ENCODE data around the gene ZNF425.
"Not testable (repeated sequence)": the region's sequence is repeated elsewhere in the genome, so short reads cannot be mapped to it uniquely, and the experiment has no call there.

ZNF425 gene

DNA sequence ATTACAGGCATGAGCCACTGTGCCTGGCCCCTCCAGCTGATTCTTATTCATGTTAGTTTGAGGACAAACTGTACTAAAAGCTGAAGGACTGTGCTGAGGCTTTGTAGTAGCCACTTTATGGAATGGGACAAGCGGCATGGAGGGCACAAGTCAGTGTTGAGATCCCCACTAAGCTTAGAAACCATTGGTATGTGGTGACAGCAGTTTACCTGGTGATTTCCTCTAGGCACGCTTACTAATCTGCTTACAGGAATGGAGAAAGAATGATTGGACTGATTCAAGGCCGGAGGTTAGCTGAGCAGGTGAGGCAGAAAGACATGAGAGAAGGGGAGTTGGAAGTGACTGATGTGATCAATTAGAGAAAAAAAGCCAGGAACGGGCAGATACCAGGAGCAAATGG, 24.9 kb upstream of the ZNF425 start:
- Histone ChIP-seq H3K27ac (ENCODE audit: insufficient read depth, low read depth, low read length, poor library complexity, severe bottlenecking) (no peak overlapping the region), H3K4me3 (ENCODE audit: insufficient read depth, low read depth, low read length) (no peak overlapping the region), H3K4me1 (ENCODE audit: control insufficient read depth, insufficient read depth, low read length) (no peaks in the 10 kb centered on the region), H3K36me3 (ENCODE audit: control insufficient read depth, insufficient read depth, low read length) (peaks cover 6% of the 10 kb centered on the region), H3K9me3 (ENCODE audit: control insufficient read depth, low read length) (no peaks in the 10 kb centered on the region), H3K27me3 (ENCODE audit: control insufficient read depth, insufficient read depth, low read length, poor library complexity, severe bottlenecking) (no peaks in the 10 kb centered on the region)
- 77 to 81% methylated on average over 4 of the region's 4 CpGs for WGBS, 2 experiments

DNA sequence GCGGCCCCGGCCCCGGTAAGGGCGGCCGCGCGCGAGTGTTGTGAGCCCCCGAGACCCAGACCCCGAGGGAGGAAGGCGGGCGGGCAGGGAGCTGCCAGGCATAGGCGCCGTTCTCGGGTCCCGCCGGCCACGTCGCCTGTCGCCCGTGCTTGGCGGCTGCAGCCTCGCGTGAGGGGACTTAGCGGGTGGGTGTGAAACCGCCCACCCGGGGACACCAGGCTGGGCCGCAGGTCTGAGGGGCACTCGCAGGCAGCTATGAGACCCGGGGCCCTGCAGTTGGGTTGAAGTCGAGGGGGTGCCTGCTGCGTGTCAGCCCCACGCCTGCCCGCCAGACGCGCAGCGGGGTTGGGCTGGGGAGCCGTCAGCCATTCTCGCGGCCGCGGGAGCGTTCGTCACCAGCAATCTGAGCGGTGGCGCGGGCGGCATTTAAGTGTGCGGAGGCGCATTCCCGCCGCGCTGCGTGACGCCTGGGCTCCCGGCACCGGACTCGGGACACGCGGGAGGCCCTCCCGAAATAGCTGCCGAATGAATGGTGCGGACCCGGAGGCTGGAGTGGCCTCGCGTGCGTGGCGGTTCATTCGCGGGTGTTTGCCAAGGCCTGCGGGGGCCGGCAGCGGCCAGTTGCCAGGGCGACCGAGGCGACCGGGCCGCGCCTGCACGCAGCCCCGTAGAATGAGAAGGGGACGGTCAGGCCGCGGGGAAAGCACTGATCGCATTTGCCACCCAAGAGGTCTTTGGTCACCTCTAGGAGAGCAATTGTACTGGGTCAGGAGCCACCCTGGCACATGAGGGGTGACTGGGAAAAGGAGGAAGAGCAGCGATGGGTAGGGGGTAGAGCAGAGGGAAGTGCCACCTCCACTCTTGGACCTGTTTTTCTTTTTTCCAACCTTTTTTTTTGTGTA, 21.9 kb upstream of the ZNF425 start:
- Histone ChIP-seq H3K4me1 (ENCODE audit: control insufficient read depth, insufficient read depth, low read length) (no peaks in the 10 kb centered on the region), H3K36me3 (ENCODE audit: control insufficient read depth, insufficient read depth, low read length) (no peaks in the 10 kb centered on the region), H3K27ac (ENCODE audit: insufficient read depth, low read depth, low read length, poor library complexity, severe bottlenecking) (peak overlapping the region; percentile 26), H3K4me3 (ENCODE audit: insufficient read depth, low read depth, low read length) (peak overlapping the region; percentile 88), H3K27me3 (ENCODE audit: control insufficient read depth, insufficient read depth, low read length, poor library complexity, severe bottlenecking) (no peaks in the 10 kb centered on the region), H3K9me3 (ENCODE audit: control insufficient read depth, low read length) (no peaks in the 10 kb centered on the region)
- WGBS, 2 experiments: 0% methylated on average over 86 of the region's 86 CpGs

DNA sequence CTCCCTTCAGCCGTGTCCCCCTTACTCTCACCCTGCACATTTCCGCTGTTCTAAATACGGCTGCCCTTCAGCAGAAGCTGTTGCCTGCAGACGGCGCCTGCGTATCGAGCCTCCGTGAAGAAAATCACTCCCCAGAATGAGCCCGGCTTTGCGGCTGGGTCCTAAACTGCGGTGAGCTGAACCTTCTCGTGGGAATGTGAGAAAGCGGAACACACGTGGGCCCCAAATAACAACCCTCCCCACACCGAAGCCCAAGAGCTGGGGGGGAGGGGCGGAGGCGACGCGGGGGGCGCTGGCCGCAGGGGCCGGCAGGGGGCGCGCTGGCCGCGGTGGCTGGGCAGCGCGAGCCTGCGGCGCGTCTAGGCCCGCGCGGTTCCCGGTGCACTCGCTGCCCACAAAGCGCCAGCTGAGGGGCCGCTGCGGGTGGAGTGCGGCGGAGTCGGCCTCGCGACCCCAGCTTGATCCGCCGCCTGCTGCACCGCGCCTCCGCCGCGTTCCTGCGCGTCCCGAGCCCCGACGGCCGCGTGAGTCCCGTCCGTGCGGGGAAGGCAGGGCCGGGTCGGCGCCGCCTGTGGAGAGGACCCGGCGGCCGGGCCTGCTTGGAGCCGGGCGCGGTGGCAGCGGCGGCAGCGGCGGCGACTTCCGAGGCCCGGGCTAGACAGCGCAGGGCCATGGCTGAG, 21.1 kb upstream of the ZNF425 start, which contains the start of gene ZNF398:
Gene ZNF398 (plus strand): TSS at position 382 of the 680 bp plus-strand sequence. CDS start 290 bp downstream, at position 672.
- Histone ChIP-seq H3K9me3 (ENCODE audit: control insufficient read depth, low read length) (no peaks in the 10 kb centered on the region), H3K4me1 (ENCODE audit: control insufficient read depth, insufficient read depth, low read length) (no peaks in the 10 kb centered on the region), H3K36me3 (ENCODE audit: control insufficient read depth, insufficient read depth, low read length) (no peaks in the 10 kb centered on the region), H3K27me3 (ENCODE audit: control insufficient read depth, insufficient read depth, low read length, poor library complexity, severe bottlenecking) (no peaks in the 10 kb centered on the region), H3K4me3 (ENCODE audit: insufficient read depth, low read depth, low read length) (peak within 1 kb of the TSS; percentile 88), H3K27ac (ENCODE audit: insufficient read depth, low read depth, low read length, poor library complexity, severe bottlenecking) (no peak within 1 kb of the TSS)
- 3 to 5% methylated on average over 79 of the region's 79 CpGs for WGBS, 2 experiments

DNA sequence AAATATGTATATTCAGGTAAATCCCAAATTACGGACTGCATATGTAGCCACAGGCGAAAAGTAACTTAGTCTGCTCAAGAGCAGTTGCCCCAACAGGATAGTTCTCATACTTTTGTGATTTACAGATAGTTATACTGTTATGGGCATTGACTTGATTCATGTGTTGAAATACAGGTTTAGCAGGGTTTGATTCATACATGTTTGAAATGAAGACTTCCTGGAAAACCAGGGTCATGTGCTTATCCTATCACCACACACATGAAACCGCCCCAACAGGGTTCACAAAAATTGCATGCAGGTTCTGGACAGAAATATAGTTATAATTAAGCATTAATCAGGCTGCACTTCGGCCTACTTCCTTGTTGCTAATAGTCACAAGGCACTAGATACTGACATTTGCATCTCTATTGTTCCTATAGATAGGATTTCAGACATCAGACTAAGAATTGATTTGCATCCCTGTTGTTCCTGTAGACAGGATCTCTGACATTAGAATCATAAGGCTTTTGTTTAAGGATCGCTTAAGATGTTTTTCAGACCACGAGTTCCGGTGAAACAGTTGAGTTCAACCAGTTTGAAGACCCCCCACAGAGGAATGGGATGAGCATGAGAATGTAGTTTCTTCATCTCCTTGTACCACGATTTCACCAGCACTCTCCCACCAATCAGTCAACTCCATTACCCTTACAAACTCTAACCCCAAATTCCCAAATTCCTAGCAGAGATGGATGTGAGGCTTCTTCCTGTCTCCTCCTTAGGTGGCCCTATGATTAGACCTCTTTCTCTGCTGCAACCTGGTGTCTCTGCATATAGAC, 19.1 kb upstream of the ZNF425 start:
- 43 to 54% methylated on average over 7 to 8 of the region's 8 CpGs for WGBS, 2 experiments
- no peak overlapping the region for H3K27ac ChIP-seq (ENCODE audit: insufficient read depth, low read depth, low read length, poor library complexity, severe bottlenecking)
- no peaks in the 10 kb centered on the region for H3K36me3 ChIP-seq (ENCODE audit: control insufficient read depth, insufficient read depth, low read length)
- H3K4me1 ChIP-seq (ENCODE audit: control insufficient read depth, insufficient read depth, low read length): no peaks in the 10 kb centered on the region
- H3K4me3 ChIP-seq (ENCODE audit: insufficient read depth, low read depth, low read length): no peak overlapping the region
- no peaks in the 10 kb centered on the region for H3K9me3 ChIP-seq (ENCODE audit: control insufficient read depth, low read length)
- H3K27me3 ChIP-seq (ENCODE audit: control insufficient read depth, insufficient read depth, low read length, poor library complexity, severe bottlenecking): no peaks in the 10 kb centered on the region

DNA sequence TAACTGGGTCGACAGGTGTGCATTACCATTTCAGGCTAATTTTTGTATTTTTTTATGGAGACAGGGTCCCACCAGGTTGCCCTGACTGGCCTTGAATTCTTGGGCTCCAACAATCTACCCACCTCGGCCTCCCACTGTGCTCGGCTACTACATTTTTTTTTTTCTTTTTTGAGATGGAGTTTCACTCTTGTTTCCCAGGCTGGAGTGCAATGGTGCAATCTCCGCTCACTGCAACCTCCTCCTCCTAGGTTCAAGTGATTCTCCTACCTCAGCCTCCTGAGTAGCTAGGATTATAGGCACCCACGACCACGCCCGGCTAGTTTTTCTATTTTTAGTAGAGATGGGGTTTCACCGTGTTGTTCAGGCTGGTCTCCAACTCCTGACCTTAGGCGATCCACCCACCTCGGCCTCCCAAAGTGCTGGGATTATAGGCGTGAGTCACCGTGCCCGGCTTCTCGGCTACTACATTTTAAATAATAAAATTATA, 18.4 kb upstream of the ZNF425 start:
- H3K27ac ChIP-seq (ENCODE audit: insufficient read depth, low read depth, low read length, poor library complexity, severe bottlenecking); H3K4me1 ChIP-seq (ENCODE audit: control insufficient read depth, insufficient read depth, low read length): not testable (repeated sequence)
- WGBS, 2 experiments: 42 to 43% methylated on average over 12 of the region's 14 CpGs

DNA sequence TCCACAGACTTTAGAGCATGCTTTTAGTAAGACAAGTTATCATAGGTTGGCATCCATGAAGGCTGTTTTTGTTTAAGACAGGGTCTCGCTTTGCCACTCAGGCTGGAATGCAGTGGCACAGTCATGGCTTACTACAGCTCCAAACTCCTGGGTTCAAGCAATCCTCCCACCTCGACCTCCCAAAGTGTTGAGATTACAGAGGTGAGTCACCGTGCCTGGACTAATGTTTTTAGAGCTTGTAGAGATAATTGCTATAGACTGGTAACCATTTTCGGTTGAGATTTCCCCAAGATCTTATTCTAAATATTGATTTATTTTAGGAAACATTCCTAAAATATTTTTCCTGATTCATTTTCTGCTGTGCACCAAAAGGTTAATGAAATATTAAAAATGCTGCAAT, 15.8 kb upstream of the ZNF425 start:
- Histone ChIP-seq H3K36me3 (ENCODE audit: control insufficient read depth, insufficient read depth, low read length) (no peaks in the 10 kb centered on the region), H3K4me3 (ENCODE audit: insufficient read depth, low read depth, low read length) (no peak overlapping the region), H3K27ac (ENCODE audit: insufficient read depth, low read depth, low read length, poor library complexity, severe bottlenecking) (no peak overlapping the region), H3K4me1 (ENCODE audit: control insufficient read depth, insufficient read depth, low read length) (no peaks in the 10 kb centered on the region), H3K27me3 (ENCODE audit: control insufficient read depth, insufficient read depth, low read length, poor library complexity, severe bottlenecking) (no peaks in the 10 kb centered on the region), H3K9me3 (ENCODE audit: control insufficient read depth, low read length) (no peaks in the 10 kb centered on the region)
- 89 to 90% methylated on average over 3 of the region's 4 CpGs for WGBS, 2 experiments

More for the DNA sequence above, 18.4 kb upstream of the ZNF425 start:
- H3K27me3 ChIP-seq (ENCODE audit: control insufficient read depth, insufficient read depth, low read length, poor library complexity, severe bottlenecking); H3K9me3 ChIP-seq (ENCODE audit: control insufficient read depth, low read length); H3K36me3 ChIP-seq (ENCODE audit: control insufficient read depth, insufficient read depth, low read length); H3K4me3 ChIP-seq (ENCODE audit: insufficient read depth, low read depth, low read length): not testable (repeated sequence)

DNA sequence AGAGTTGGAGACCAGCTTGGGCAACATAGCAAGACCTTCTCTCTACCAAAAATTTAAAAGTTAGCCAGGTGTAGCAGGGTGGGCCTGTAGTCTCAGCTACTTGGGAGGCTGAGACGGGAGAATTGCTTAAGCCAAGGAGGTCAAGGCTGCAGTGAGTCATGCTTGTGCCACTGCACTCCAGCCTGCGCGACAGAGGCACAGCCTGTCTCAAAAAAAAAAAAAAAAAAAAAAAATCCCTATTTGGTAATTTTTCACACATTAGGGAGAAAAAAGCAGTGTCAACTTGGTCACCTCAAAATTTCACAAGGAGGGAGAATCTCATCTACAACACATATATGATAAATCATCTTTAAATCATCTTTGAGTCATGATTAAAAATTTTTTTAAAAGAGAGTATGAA, 14.7 kb upstream of the ZNF425 start:
- Histone ChIP-seq H3K27me3 (ENCODE audit: control insufficient read depth, insufficient read depth, low read length, poor library complexity, severe bottlenecking) (no peaks in the 10 kb centered on the region), H3K4me1 (ENCODE audit: control insufficient read depth, insufficient read depth, low read length) (no peaks in the 10 kb centered on the region), H3K4me3 (ENCODE audit: insufficient read depth, low read depth, low read length) (no peak overlapping the region), H3K27ac (ENCODE audit: insufficient read depth, low read depth, low read length, poor library complexity, severe bottlenecking) (no peak overlapping the region), H3K9me3 (ENCODE audit: control insufficient read depth, low read length) (no peaks in the 10 kb centered on the region), H3K36me3 (ENCODE audit: control insufficient read depth, insufficient read depth, low read length) (no peaks in the 10 kb centered on the region)
- 82 to 98% methylated on average over 3 of the region's 3 CpGs for WGBS, 2 experiments

DNA sequence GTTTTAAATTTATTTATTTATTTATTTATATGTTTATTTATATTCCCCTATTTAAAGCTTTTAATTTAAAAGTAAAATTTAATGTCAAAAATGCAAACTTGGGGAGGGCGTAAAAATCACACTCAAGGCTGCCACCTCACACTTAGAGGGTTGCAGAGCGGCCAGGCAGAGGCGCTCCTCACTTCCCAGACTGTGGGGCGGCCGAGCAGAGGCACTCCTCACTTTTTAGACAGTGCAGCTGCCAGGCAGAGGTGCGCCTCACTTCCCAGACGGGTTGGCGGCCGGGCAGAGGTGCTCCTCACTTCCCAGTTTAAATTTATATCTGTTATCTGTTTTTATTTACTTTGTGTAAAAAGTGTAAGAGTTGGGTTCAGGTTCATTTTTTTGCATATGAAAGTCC, 10.0 kb upstream of the ZNF425 start:
- H3K36me3 ChIP-seq (ENCODE audit: control insufficient read depth, insufficient read depth, low read length): peaks cover 6% of the 10 kb centered on the region
- WGBS, 2 experiments: 92 to 97% methylated on average over 6 to 9 of the region's 9 CpGs
- H3K27ac ChIP-seq (ENCODE audit: insufficient read depth, low read depth, low read length, poor library complexity, severe bottlenecking): no peak overlapping the region
- H3K9me3 ChIP-seq (ENCODE audit: control insufficient read depth, low read length): no peaks in the 10 kb centered on the region
- no peaks in the 10 kb centered on the region for H3K27me3 ChIP-seq (ENCODE audit: control insufficient read depth, insufficient read depth, low read length, poor library complexity, severe bottlenecking)
- H3K4me1 ChIP-seq (ENCODE audit: control insufficient read depth, insufficient read depth, low read length): no peaks in the 10 kb centered on the region
- no peak overlapping the region for H3K4me3 ChIP-seq (ENCODE audit: insufficient read depth, low read depth, low read length)

DNA sequence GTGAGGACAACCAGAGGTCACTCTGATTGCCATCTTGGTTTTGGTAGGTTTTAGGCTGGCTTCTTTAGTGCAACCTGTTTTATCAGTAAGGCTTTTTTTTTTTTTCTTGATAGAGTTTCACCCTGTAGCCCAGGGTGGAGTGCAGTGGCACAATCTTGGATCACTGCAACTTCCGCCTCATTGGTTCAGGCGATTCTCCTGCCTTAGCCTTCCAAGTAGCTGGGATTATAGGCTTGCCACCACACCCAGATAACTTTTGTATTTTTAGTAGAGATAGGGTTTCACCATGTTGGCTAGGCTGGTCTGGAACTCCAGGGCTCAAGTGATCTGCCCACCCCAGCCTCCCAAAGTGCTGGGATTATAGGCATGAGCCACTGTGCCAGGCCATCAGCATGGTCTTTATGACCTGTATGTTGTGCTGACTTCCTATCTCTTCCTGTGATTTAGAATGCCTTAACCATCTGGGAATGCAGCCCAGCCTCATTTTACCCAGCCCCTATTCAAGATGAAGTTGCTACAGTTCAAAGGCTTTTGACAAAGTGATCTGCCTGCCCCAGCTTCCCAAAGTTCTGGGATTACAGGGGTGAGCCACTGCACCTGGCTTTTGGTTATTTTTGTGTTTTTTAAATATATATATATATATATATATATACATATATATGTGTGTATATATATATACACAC, 7.0 kb upstream of the ZNF425 start:
- H3K4me1 ChIP-seq (ENCODE audit: control insufficient read depth, insufficient read depth, low read length): no peaks in the 10 kb centered on the region
- 93 to 98% methylated on average over 2 of the region's 2 CpGs for WGBS, 2 experiments
- peaks cover 6% of the 10 kb centered on the region for H3K36me3 ChIP-seq (ENCODE audit: control insufficient read depth, insufficient read depth, low read length)
- H3K27ac ChIP-seq (ENCODE audit: insufficient read depth, low read depth, low read length, poor library complexity, severe bottlenecking): no peak overlapping the region
- no peaks in the 10 kb centered on the region for H3K27me3 ChIP-seq (ENCODE audit: control insufficient read depth, insufficient read depth, low read length, poor library complexity, severe bottlenecking)
- no peak overlapping the region for H3K4me3 ChIP-seq (ENCODE audit: insufficient read depth, low read depth, low read length)
- H3K9me3 ChIP-seq (ENCODE audit: control insufficient read depth, low read length): no peaks in the 10 kb centered on the region

Measured in ectodermal cell (in vitro differentiated cells).